SK-N-SH (cell line): ENCODE results near the gene NEURL1.

ENCODE experiments used
- GATA2 ChIP-seq: sonication (generic); formaldehyde crosslinking; IDR thresholded peaks from 2 replicates; pipeline ENCODE4 v1.5.0; 2020; ENCODE audit warnings: mild to moderate bottlenecking, missing genetic modification reagents
- MXI1 ChIP-seq: IDR thresholded peaks from 2 replicates; pipeline ENCODE4 v1.6.1; 2012; ENCODE audit warnings: mild to moderate bottlenecking, low read depth, low read length, improper control_type of control experiment
- NFIC ChIP-seq: IDR thresholded peaks from 2 replicates; pipeline ENCODE4 v1.4.0; 2012; ENCODE audit warnings: borderline replicate concordance
- POLR2AphosphoS5 ChIP-seq: IDR thresholded peaks from 2 replicates; pipeline ENCODE4 v1.6.1; 2012; ENCODE audit warnings: low read depth, low read length
- RAD21 ChIP-seq: IDR thresholded peaks from 2 replicates; pipeline ENCODE4 v1.6.1; 2012; ENCODE audit warnings: mild to moderate bottlenecking, low read length
- SIN3A ChIP-seq: IDR thresholded peaks from 2 replicates; pipeline ENCODE4 v1.6.1; 2012; ENCODE audit warnings: low read depth, mild to moderate bottlenecking, low read length, moderate library complexity, borderline replicate concordance
- TAF1 ChIP-seq: IDR thresholded peaks from 2 replicates; pipeline ENCODE4 v1.6.1; 2012; ENCODE audit warnings: low read depth, mild to moderate bottlenecking, low read length, moderate library complexity, borderline replicate concordance
- TF ChIP-seq, protein P1 (sequence below): fragments of 200-600 bp; sonication (generic); IDR thresholded peaks from 2 replicates; pipeline ENCODE4 v1.6.1; 2017; ENCODE audit warnings: antibody characterized with exemption, mild to moderate bottlenecking, moderate library complexity
- TF ChIP-seq, protein P2 (sequence below): fragments of 150-350 bp; IDR thresholded peaks from 2 replicates; pipeline ENCODE4 v1.6.1; 2017; ENCODE audit warnings: antibody characterized with exemption, low read length, low read depth, borderline replicate concordance

DNA sequence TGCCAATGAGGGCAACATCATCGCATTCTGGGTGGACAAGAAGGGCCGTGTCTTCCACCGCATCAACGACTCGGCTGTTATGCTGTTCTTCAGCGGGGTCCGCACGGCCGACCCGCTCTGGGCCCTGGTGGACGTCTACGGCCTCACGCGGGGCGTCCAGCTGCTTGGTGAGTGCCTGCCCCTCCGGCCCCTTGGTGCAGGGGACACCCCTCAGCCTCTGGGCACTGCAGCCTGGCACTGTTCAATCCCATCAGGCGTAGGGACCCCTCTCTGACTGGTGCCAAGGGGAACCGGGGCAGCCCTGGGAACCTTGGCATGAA is 78.1 kb downstream of the NEURL1 start:
- TF ChIP-seq, protein P1, sequence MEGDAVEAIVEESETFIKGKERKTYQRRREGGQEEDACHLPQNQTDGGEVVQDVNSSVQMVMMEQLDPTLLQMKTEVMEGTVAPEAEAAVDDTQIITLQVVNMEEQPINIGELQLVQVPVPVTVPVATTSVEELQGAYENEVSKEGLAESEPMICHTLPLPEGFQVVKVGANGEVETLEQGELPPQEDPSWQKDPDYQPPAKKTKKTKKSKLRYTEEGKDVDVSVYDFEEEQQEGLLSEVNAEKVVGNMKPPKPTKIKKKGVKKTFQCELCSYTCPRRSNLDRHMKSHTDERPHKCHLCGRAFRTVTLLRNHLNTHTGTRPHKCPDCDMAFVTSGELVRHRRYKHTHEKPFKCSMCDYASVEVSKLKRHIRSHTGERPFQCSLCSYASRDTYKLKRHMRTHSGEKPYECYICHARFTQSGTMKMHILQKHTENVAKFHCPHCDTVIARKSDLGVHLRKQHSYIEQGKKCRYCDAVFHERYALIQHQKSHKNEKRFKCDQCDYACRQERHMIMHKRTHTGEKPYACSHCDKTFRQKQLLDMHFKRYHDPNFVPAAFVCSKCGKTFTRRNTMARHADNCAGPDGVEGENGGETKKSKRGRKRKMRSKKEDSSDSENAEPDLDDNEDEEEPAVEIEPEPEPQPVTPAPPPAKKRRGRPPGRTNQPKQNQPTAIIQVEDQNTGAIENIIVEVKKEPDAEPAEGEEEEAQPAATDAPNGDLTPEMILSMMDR, result no peak
- TF ChIP-seq POLR2AphosphoS5 (no peak), TAF1 (no peak), RAD21 (no peak), GATA2 (CRISPR knock-in tag) (no peak), SIN3A (no peak), MXI1 (no peak), NFIC (no peak)
- TF ChIP-seq, protein P2, sequence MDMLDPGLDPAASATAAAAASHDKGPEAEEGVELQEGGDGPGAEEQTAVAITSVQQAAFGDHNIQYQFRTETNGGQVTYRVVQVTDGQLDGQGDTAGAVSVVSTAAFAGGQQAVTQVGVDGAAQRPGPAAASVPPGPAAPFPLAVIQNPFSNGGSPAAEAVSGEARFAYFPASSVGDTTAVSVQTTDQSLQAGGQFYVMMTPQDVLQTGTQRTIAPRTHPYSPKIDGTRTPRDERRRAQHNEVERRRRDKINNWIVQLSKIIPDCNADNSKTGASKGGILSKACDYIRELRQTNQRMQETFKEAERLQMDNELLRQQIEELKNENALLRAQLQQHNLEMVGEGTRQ, result no peak
